Skeletal muscle satellite cell (primary cell): Measurements from ENCODE around the gene MPP1.
A peak's percentile ranks its signal among the peaks of the same experiment; 100 is the strongest.

ENCODE experiments used
- H3K27me3 ChIP-seq: 2 replicates; pipeline ENCODE4 v1.7.0; 2013; ENCODE audit warnings: low read length; ENCODE audit not compliant: control insufficient read depth, insufficient read depth
- H3K36me3 ChIP-seq: 2 replicates; pipeline ENCODE4 v1.7.0; 2013; ENCODE audit warnings: mild to moderate bottlenecking, control low read depth, low read length; ENCODE audit not compliant: insufficient read depth
- H3K4me1 ChIP-seq: 2 replicates; pipeline ENCODE4 v1.7.0; 2013; ENCODE audit warnings: low read length; ENCODE audit not compliant: control insufficient read depth, insufficient read depth
- H3K4me2 ChIP-seq: 2 replicates; pipeline ENCODE4 v1.7.0; 2013; ENCODE audit warnings: mild to moderate bottlenecking, low read length
- H3K4me3 ChIP-seq: 2 replicates; pipeline ENCODE4 v1.7.0; 2013; ENCODE audit warnings: low read length
- H3K9ac ChIP-seq: 2 replicates; pipeline ENCODE4 v1.7.0; 2013; ENCODE audit warnings: mild to moderate bottlenecking, low read depth, low read length, moderate library complexity
- H3K9me3 ChIP-seq: replicated peaks from 2 replicates; pipeline ENCODE4 v1.7.0; 2013; ENCODE audit warnings: mild to moderate bottlenecking, control low read depth, low read length

MPP1 gene

GRCh38 chrX:154758696-154759095 lies 46.6 kb downstream of the MPP1 start:
- Histone ChIP-seq H3K36me3 (no peaks in the 10 kb centered on the region), H3K4me3 (no peak overlapping the region), H3K9me3 (no peaks in the 10 kb centered on the region), H3K4me2 (no peak overlapping the region), H3K4me1 (no peaks in the 10 kb centered on the region), H3K9ac (no peak overlapping the region), H3K27me3 (no peaks in the 10 kb centered on the region)

- H3K4me3 ChIP-seq = no peak overlapping the region
- no peaks in the 10 kb centered on the region for H3K4me1 ChIP-seq
- no peak overlapping the region for H3K4me2 ChIP-seq
- no peak overlapping the region for H3K9ac ChIP-seq
- H3K36me3 ChIP-seq = no peaks in the 10 kb centered on the region
- H3K27me3 ChIP-seq = peaks cover 3% of the 10 kb centered on the region
- no peaks in the 10 kb centered on the region for H3K9me3 ChIP-seq
These were observed 53.5 kb downstream of the MPP1 start for GRCh38 chrX:154751669-154752271.

GRCh38 chrX:154751203-154751668 lies 54.0 kb downstream of the MPP1 start:
- H3K4me1 ChIP-seq = no peaks in the 10 kb centered on the region
- no peak overlapping the region for H3K9ac ChIP-seq
- H3K27me3 ChIP-seq = peaks cover 3% of the 10 kb centered on the region
- no peaks in the 10 kb centered on the region for H3K9me3 ChIP-seq
- H3K4me2 ChIP-seq = peak overlapping the region; percentile 87
- H3K4me3 ChIP-seq = peak overlapping the region; percentile 73
- no peaks in the 10 kb centered on the region for H3K36me3 ChIP-seq

GRCh38 chrX:154750301-154751202 lies 54.7 kb downstream of the MPP1 start, which contains the start of gene GAB3:
GAB3 (minus strand) TSS chrX:154751077; CDS start chrX:154751025, 52 bp downstream.
- H3K4me2 ChIP-seq = peak within 1 kb of the TSS; percentile 87
- no peaks in the 10 kb centered on the region for H3K9me3 ChIP-seq
- peaks cover 3% of the 10 kb centered on the region for H3K27me3 ChIP-seq
- peak within 1 kb of the TSS; percentile 71 for H3K9ac ChIP-seq
- H3K36me3 ChIP-seq = no peaks in the 10 kb centered on the region
- H3K4me1 ChIP-seq = no peaks in the 10 kb centered on the region
- peak within 1 kb of the TSS; percentile 73 for H3K4me3 ChIP-seq

- Histone ChIP-seq H3K4me3 (peak overlapping the region; percentile 73), H3K4me1 (no peaks in the 10 kb centered on the region), H3K9ac (peak overlapping the region; percentile 71), H3K4me2 (peak overlapping the region; percentile 87), H3K36me3 (no peaks in the 10 kb centered on the region), H3K27me3 (peaks cover 3% of the 10 kb centered on the region), H3K9me3 (no peaks in the 10 kb centered on the region)
These were observed 55.4 kb downstream of the MPP1 start for GRCh38 chrX:154749856-154750255.

- Histone ChIP-seq H3K27me3 (peaks cover 3% of the 10 kb centered on the region), H3K36me3 (no peaks in the 10 kb centered on the region), H3K4me1 (no peaks in the 10 kb centered on the region), H3K9ac (no peak overlapping the region), H3K9me3 (no peaks in the 10 kb centered on the region), H3K4me3 (no peak overlapping the region), H3K4me2 (peak overlapping the region; percentile 50)
These were observed 56.5 kb downstream of the MPP1 start for GRCh38 chrX:154748712-154749339.

GRCh38 chrX:154742613-154743012 lies 62.7 kb downstream of the MPP1 start:
- Histone ChIP-seq H3K9ac (no peak overlapping the region), H3K36me3 (no peaks in the 10 kb centered on the region), H3K4me3 (no peak overlapping the region), H3K9me3 (no peaks in the 10 kb centered on the region), H3K4me1 (peaks cover 10% of the 10 kb centered on the region), H3K4me2 (no peak overlapping the region), H3K27me3 (no peaks in the 10 kb centered on the region)

- H3K9ac ChIP-seq = no peak overlapping the region
- no peaks in the 10 kb centered on the region for H3K27me3 ChIP-seq
- no peaks in the 10 kb centered on the region for H3K9me3 ChIP-seq
- H3K4me1 ChIP-seq = peaks cover 34% of the 10 kb centered on the region
- H3K4me2 ChIP-seq = no peak overlapping the region
- no peak overlapping the region for H3K4me3 ChIP-seq
- no peaks in the 10 kb centered on the region for H3K36me3 ChIP-seq
These were observed 65.3 kb downstream of the MPP1 start for GRCh38 chrX:154739952-154740465.

- Histone ChIP-seq H3K4me3 (no peak overlapping the region), H3K9ac (peak overlapping the region; percentile 51), H3K4me1 (peaks cover 52% of the 10 kb centered on the region), H3K4me2 (peak overlapping the region; percentile 54), H3K27me3 (no peaks in the 10 kb centered on the region), H3K36me3 (no peaks in the 10 kb centered on the region), H3K9me3 (no peaks in the 10 kb centered on the region)
These were observed 67.1 kb downstream of the MPP1 start for GRCh38 chrX:154738011-154738738.

GRCh38 chrX:154737136-154737535 lies 68.1 kb downstream of the MPP1 start:
- no peaks in the 10 kb centered on the region for H3K27me3 ChIP-seq
- peak overlapping the region; percentile 51 for H3K9ac ChIP-seq
- H3K36me3 ChIP-seq = no peaks in the 10 kb centered on the region
- peaks cover 61% of the 10 kb centered on the region for H3K4me1 ChIP-seq
- H3K4me2 ChIP-seq = no peak overlapping the region
- H3K9me3 ChIP-seq = no peaks in the 10 kb centered on the region
- H3K4me3 ChIP-seq = no peak overlapping the region
